ENCODE measurements around the gene CPSF4L. TPM values are rescaled to one million over a fixed set of nuclear protein-coding genes. Genes with fewer than 3 reads are reported as not detected.

CPSF4L gene
- total and polyA plus RNA-seq, 12 donors: not detected

DNA sequence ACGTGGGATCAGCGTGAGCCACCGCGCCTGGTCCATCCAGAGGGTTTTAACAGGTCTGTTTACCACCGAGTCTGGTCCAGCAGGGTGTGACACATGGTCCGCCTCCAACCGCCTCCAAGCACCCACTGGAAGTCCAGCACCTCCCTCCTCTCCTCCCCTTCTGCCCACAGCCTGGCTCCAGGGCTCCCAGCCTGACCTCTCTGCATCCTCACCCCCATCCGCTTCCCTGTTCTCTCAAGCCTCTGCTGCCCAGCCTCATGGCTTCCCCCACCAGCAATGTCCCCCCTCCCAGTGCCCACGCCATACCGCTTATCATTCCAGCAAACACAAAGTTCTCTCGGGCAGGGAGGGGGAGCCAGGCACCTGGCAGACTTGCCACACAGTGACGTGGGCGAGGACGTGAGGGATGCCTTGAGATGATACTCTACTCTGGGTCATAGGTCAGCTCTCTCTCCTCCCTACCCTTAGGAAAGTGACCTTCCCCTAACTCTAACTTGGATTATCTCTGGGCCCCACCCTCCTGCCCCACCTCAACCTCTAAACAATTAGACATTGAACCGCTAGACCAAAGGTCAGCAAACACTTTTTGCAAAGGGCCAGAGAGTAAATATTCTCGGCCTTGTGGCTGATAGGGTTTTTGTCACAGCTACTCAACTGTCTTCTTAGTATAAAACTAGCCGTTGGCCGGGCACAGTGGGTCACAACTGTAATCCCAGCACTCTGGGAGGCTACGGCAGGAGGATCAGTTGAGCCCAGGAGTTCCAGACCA is 27.0 kb upstream of the CPSF4L start:
- peak; percentile 84 to 94 (median 90) for DNase-seq
- TF ChIP-seq, protein P1, sequence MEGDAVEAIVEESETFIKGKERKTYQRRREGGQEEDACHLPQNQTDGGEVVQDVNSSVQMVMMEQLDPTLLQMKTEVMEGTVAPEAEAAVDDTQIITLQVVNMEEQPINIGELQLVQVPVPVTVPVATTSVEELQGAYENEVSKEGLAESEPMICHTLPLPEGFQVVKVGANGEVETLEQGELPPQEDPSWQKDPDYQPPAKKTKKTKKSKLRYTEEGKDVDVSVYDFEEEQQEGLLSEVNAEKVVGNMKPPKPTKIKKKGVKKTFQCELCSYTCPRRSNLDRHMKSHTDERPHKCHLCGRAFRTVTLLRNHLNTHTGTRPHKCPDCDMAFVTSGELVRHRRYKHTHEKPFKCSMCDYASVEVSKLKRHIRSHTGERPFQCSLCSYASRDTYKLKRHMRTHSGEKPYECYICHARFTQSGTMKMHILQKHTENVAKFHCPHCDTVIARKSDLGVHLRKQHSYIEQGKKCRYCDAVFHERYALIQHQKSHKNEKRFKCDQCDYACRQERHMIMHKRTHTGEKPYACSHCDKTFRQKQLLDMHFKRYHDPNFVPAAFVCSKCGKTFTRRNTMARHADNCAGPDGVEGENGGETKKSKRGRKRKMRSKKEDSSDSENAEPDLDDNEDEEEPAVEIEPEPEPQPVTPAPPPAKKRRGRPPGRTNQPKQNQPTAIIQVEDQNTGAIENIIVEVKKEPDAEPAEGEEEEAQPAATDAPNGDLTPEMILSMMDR (IDR thresholded peaks at IDR 0.05): no peak
- TF ChIP-seq POLR2A (IDR thresholded peaks at IDR 0.05): peak in 1 of 2 donors; percentile 28
- intact Hi-C loops (cut with DNase I): no loop called here
- H3K27me3 ChIP-seq: no peaks in the 10 kb centered on the region
- WGBS, 4 donors: 34 to 41% (median 37%) methylated on average over 18 to 19 of the region's 19 CpGs
- no peak overlapping the region for H3K4me3 ChIP-seq
- H3K9me3 ChIP-seq (replicated peaks in 1 of 3): no peaks in the 10 kb centered on the region
- H3K36me3 ChIP-seq (replicated peaks in 1 of 2): peaks cover 0 to 26% of the 10 kb centered on the region in 2 donors
- H3K27ac ChIP-seq: peak overlapping the region; percentile 47 to 96 (median 84)
- peaks cover 62 to 100% of the 10 kb centered on the region in 2 donors for H3K4me1 ChIP-seq (replicated peaks in 1 of 2)

DNA sequence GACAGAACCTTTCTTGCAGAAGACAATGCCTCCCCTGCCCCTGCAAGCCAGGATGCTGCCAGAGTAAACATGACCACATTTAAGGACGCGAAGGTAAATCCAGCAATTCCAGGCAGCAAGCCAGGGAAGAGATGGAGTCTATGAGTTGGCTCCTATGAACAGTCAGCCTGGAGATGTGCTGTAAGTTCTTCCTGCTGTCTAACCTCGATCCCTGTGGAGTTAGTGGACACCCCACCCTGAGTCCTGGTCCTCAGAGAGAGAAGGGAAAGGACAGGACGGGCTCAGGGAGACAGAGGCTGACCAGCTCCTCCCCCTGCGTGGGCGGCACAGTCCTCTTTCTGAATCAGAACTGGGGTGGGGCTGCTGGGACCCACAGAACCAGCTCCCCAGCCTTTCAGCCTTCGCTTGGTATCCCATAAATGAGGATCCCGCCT is 25.2 kb upstream of the CPSF4L start:
- DNase-seq: peak in 6 of 7 donors; percentile 57 to 79 (median 68)
- H3K27me3 ChIP-seq: no peaks in the 10 kb centered on the region
- H3K27ac ChIP-seq: peak overlapping the region in 3 of 5 donors; percentile 19 to 96 (median 79)
- no peaks in the 10 kb centered on the region for H3K9me3 ChIP-seq (replicated peaks in 1 of 3)
- intact Hi-C loops (cut with DNase I): no loop called here
- 45 to 58% (median 53%) methylated on average over 5 to 8 of the region's 8 CpGs for WGBS, 4 donors
- H3K36me3 ChIP-seq (replicated peaks in 1 of 2): peaks cover 0 to 28% of the 10 kb centered on the region in 2 donors
- no peak overlapping the region for H3K4me3 ChIP-seq
- no peak for TF ChIP-seq POLR2A (IDR thresholded peaks at IDR 0.05)
- TF ChIP-seq, protein P1 (IDR thresholded peaks at IDR 0.05): no peak
- H3K4me1 ChIP-seq (replicated peaks in 1 of 2): peaks cover 45 to 88% of the 10 kb centered on the region in 2 donors

DNA sequence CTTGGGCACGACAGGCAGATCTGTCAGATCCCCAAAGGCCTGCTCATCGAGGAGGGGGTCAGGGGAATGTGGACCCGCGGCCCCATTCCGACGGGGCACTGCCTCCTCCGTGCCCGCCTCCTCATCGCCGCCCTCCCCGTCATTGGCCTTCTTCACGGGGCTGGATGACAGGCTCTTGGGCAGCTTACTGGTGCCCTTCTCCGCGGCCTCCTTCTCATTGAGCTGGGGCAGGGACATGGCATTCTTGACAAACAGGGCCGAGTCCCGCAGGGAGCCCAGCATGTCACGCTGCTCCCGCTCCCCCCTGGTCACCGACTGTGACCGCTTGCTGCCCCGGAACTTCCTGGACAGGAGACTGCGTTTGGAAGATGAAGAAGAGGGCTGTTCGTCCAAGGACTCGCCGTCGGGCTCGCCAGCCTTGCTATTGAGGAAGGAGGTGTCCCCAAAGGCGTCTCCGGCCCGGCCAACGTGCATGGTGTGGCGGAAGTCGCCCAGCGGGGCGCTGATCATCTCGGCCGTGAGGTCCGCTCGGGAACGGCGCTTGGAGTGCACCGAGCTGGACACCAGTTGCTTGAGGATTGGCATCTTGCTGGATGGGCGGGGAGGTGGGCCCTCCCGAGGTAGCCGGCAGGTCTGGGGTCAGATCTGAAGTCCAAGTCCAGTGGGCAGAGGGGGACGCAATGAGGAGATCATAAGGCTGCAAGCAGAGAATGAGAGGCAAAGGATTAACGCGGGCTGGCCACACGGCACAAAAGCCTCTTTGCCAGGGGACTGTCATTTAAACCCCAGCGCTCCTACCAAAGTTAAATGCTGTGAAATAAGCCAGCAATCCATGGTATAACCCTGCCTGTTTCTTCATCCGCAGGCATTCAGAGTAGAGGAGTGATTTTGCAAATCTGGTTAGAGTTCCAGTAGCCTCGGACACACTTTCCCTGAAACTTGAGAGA is 24.5 kb upstream of the CPSF4L start:
- TF ChIP-seq POLR2A (IDR thresholded peaks at IDR 0.05): no peak
- TF ChIP-seq, protein P1 (IDR thresholded peaks at IDR 0.05): no peak
- H3K36me3 ChIP-seq (replicated peaks in 1 of 2): peaks cover 0 to 28% of the 10 kb centered on the region in 2 donors
- H3K4me1 ChIP-seq (replicated peaks in 1 of 2): peaks cover 38 to 81% of the 10 kb centered on the region in 2 donors
- 55 to 69% (median 57%) methylated on average over 27 to 52 of the region's 52 CpGs for WGBS, 4 donors
- H3K4me3 ChIP-seq: no peak overlapping the region
- H3K9me3 ChIP-seq (replicated peaks in 1 of 3): no peaks in the 10 kb centered on the region
- no peaks in the 10 kb centered on the region for H3K27me3 ChIP-seq
- peak overlapping the region in 4 of 5 donors; percentile 10 to 96 (median 52) for H3K27ac ChIP-seq
- peak in 2 of 7 donors; percentile 43 to 70 for DNase-seq
- intact Hi-C loops (cut with DNase I): no loop called here

DNA sequence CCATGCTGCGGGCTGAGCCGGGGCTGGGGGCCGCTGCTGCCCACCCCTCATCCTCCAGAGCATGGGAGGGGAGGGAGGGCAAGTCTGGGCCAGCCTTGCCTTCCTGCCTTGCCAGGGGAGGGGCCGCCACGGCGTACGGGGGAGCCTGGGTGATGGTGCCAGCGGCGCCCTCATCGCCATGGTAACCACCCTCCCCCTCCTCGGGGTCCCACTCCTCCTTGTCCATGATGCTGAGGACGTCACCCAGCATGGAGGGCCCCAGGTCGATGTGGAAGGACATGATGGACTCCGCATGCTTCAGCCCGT is 23.9 kb upstream of the CPSF4L start:
- Histone ChIP-seq H3K36me3 (replicated peaks in 1 of 2) (peaks cover 0 to 28% of the 10 kb centered on the region in 2 donors), H3K4me3 (no peak overlapping the region), H3K27ac (peak overlapping the region in 4 of 5 donors; percentile 10 to 96 (median 52)), H3K27me3 (no peaks in the 10 kb centered on the region), H3K9me3 (replicated peaks in 1 of 3) (no peaks in the 10 kb centered on the region), H3K4me1 (replicated peaks in 1 of 2) (peaks cover 32 to 76% of the 10 kb centered on the region in 2 donors)
- DNase-seq: no peak
- 53 to 60% (median 59%) methylated on average over 2 to 15 of the region's 15 CpGs for WGBS, 4 donors
- intact Hi-C loops (cut with DNase I): no loop called here
- TF ChIP-seq POLR2A (IDR thresholded peaks at IDR 0.05): no peak
- TF ChIP-seq, protein P1 (IDR thresholded peaks at IDR 0.05): no peak

Measured in adrenal gland (tissue), 12 donors.